Kidney glomerular epithelial cell (primary cell): ENCODE measurements around the gene TNFRSF25.
"Not testable (repeated sequence)": the region's sequence is repeated elsewhere in the genome, so short reads cannot be mapped to it uniquely, and the experiment has no call there.

Experiments
- DNase-seq: peaks from one replicate; lab custom pipeline; 2025; lab: John Stamatoyannopoulos, UW

The TNFRSF25 gene

DNA sequence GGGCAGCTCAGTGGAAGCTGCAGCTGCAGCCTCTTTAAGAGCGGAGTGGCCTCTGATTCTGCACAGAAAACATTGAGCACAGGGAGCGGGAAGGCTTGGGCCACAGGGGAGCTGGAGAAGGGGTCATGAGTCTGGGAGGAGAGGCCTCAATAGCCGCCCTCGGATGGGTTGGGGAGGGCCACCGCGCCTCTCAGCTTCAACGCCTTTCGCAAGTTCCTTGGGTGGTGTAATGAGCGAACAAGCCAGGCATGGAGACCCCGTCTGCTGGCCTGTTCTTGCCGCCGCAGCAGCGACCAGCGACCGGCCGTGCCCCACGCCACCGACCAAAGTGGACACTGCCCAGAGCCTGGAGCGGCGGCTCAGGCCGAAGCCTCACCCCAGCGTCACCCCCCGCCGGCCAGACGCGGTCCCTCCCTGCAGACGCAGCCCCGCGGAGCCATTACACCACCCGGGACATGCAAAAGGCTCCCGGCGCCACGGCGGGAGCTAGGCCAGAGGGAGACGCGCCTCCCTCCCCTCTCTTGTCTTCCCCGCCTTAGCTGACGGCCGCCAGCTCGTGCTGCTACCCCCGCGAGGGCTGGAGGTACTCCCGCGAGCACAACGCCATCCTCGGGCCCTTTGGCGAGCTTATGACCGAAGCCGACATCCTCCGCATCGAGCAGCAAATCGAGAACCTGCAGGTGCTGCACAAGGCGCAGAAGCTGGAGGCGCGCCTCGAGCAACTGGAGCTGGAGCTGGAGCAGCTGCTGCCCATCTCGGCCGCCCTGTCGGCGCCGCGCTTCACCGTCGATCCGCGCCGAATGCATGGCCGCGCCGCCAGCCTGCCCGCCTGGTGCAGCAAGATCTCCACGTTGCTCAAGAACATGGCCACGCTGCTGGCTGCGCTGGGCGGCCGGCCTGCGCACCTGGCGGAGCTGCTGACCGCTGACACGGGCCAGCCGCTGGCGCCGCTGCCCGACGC, 11.8 kb downstream of the TNFRSF25 start:
- not testable (repeated sequence) for DNase-seq

DNA sequence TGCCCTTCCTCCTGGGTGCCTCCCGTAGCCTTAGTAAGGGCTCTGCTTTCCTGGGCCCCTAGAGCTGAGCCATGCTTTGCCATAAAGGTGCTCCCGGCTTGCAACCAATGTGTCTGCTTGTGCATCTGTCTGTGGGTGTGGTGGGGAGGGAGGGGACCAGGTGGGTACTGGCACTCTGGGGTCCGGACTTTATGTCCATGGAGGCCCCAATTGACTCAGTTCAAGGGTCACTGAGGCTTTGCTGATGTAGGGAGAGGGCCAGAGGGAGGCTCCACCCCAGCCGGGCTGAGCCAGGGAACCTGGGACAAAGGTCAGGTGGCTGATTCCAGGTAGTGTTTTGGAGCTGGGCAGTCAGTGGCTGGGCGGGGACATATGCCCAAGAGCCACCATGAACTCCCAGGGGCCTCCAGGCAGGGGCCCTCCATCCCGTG, 15.0 kb downstream of the TNFRSF25 start:
- no peak for DNase-seq

DNA sequence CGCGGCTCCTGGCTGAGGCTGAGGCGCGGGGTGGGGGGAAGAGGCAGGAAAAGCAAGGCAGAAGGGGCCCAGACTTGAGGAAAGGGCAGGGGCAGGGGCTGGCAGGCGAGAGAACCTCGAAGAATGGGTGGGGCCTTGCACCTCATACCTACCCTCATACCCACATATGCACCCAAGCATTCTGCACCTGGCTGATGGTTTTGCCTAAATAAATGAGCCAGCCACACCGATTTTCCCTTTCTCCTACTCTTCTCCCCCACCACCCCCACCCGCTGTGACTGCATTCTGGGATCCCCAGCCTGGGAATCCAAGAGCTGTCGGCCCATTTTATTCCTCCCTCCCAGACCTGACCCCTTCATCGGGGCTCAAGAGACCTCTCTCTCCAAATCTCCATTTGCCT, 15.5 kb downstream of the TNFRSF25 start:
- DNase-seq = not testable (repeated sequence)

DNA sequence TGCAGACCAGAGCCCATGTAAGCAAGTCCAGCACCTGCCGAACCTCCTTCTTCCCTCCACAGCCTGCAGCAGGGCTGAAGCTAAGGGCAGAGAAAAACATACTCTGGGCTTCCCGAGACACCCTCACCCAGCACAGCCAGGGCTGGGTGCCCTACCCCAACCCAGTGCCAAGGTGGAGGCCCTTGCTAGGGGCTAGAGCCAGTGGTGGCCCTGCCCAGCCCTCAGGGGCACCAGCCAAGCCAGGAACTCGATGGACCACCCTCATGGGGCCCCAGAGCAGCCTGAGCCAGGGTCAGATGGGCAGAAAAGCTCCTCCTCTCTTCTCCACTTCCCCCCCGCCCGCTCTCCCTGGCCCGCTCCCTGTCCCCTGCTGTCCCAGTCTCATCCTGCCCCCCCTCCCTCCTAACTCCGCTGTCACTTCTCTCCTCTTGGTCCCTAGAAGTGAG, 15.9 kb downstream of the TNFRSF25 start:
- DNase-seq = no peak

DNA sequence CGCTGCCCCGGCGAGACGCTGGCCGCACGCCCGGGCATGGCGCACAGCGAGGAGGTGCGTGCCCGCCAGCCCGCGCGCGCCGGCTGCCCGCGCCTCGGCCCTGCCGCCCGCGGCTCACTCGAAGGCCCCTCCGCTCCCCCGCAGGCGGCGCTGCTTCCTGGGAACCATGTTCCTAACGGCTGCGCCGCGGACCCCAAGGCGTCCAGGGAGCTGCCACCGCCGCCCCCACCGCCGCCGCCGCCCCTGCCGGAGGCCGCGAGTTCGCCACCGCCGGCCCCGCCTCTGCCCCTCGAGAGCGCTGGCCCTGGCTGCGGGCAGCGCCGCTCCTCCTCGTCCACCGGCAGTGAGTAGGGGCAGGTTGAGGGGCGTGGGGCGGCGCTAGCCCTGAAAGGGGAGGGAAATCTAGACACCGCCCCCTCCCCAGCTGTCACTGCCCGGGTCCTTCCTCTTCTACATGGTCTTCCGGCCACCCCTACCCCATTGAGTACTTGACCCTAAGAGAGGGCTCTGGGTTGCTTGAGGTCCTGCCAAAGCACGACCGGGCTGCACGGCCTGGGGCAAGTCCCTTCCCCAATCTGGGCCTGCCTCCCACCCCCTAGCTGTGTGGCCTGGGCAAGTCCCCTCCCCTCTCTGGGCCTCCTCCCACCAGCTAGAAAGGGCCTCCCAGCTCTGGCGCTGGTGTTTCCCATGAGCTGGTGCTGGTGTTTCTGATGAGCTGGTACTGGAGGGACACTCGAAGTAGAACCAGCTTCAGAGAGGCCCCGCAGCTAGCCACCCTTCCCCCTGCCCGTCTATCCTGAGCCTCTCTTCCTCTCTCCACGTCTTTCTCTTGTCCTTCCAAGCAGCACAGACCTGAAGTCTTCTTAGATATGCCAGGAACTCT, 17.0 kb downstream of the TNFRSF25 start:
- DNase-seq = no peak

DNA sequence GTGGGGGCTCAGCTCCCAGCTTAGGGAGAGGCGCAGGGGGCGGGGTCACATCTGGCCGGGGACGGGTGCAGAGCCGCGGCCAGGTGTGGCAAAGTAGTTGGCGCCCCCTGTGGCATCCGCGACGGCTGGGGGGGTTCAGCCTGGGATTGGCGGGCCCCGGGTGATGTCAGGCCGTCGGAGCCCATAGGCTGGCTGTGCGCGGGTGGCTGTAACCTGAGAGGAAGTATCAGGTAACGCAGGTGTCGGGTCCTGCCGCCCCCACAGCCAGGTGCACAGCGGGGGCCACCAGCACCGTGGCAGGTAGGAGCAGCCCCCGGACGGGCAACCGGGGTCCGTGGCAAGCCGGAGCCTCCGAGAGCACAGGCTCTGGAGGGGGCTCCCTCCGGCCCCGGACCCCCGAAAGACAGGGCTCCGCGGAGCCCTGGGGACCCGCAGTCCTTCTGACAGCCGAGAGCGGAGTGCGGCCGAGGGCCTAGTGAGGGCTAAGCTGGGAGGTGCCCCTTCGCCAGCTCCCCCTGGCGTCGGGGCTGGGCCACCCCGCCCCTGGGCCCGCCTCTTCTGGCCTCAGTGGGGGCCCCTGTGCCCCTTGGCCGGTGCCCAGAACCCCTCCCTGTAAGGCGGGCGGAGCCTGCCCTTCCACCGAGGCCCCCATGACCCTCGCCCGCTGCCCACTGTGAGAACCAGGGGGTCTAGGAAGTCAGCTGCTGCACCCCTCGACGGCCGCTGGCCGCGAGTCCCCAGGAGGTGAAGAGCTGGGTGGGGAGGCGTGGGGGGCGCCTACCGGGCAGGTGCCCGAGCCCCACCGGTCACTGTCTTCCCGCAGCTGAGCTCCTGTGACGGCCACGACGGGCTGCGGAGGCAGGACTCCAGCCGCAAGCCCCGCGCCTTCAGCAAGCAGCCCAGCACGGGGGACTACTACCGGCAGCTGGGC, 17.9 kb downstream of the TNFRSF25 start:
- no peak for DNase-seq

DNA sequence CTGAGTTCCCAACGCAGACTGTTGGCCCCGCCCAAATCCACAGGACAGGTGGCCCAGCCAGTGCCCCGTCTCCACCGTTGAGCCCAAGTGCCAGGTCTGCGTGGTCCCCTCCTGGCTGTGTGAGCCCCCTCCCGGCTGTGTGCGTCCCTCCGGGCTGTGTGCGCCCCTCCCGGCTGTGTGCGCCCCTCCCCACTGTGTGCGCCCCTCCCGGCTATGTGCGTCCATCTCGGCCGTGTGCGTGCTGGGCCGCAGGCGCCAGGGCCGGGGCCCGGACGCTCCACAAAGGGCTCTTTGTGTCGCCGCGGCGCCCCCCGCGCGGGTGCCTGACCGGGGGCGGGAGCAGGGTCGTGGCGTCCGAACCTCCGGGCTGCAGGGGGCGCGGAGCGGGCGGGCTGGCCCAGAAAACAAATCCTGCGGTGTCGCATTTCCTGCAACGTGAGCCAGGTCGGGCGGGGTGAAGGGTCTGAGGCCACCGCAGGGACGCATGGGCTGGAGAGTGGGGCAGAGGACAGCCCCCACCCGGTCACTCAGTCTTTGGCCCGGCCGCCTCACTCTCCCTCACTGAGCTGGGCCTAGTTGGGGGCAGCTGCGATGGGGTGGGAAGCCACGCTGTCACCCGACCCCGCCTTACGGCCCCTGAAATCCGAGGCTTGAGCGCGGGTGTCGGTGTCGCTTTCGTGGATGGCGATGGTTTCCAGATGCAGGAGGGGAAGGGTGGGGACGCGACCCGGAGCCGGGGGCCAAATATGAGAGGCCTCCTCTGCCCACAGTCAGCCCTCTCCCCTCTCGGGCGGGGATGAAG, 18.8 kb downstream of the TNFRSF25 start:
- no peak for DNase-seq

DNA sequence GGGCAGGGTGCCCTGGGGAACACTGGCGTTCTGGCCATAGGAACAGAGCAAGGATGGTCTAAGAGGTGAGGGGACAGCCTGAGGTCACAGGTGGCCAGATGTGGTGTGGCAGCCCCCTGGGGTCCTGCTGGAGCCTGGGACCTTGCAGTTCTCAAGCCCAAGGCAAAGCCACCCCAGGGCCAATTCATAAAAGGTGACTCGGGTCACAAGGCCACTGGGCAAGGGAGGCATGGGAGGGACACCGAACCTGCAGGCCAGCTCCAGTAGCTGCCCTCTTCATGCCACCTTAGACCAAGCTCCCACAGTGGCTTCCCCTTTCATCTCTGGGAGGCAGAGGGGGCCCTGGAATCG, 19.3 kb downstream of the TNFRSF25 start:
- DNase-seq = no peak

DNA sequence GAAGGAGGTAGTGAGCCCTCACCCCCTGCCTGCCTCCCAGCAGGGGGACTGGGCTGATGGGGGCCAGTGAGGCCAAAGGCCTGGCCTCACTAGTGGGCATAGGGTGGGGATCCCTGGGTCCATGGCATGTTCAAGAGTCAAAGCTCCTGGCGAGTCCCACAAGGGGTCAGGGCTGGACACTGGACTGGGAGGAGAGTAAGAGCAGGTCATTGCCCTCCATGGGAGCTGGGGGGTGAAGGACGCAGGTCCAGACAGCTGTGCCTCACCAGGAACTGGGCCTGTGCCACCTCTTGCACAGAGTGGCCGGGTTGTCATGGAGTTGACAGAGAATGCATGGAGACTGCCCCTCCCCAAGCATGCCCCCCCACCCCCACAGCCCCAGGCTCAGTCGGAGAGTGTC, 20.0 kb downstream of the TNFRSF25 start:
- not testable (repeated sequence) for DNase-seq

DNA sequence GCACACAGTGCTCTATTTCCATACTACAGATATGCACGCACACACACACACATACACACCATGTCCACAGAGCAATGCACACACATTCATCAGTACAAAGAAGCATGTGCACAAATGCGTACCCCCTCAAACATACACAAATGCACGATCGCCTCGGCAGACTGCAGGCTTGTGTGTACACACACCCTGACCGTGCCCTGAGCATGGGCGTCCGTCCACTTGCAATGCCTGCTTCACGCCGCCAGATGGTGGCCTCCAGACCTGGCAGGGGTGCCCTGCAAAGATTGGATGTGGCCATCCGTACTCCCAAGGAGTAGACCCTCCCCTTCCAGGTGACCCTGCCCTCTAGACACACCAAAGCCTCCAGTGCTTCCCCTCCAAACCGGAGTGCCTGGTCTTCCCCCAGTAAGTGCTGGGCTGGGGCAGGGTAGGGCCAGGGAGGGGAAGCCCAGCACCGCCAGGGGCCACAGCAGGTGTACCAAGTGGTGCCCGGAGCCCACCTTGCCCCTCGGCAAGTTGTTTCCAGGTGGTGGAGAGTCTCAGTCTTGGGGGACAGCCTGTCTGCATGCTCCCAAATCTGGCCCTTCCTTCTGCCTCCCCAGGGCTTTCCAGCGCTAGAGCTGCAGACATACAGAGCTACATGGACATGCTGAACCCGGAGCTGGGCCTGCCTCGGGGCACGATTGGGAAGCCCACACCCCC, 20.8 kb downstream of the TNFRSF25 start:
- DNase-seq = peak; percentile 26

DNA sequence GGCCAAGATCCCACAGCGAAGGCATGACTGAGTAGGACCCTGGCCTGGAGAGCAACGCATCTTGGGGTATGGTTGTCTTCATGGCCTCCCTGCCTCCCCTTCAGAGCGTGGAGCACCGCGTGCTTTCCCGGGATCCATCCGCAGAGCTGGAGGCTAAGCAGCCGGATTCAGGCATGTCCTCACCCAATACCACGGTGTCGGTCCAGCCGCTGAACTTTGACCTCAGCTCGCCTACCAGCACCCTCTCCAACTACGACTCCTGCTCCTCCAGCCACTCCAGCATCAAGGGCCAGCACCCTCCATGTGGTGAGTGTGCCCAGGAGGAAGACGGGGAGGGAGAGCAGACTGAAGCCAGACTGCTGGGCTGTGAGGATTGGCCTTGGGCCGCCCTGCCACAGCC, 21.6 kb downstream of the TNFRSF25 start:
- no peak for DNase-seq

DNA sequence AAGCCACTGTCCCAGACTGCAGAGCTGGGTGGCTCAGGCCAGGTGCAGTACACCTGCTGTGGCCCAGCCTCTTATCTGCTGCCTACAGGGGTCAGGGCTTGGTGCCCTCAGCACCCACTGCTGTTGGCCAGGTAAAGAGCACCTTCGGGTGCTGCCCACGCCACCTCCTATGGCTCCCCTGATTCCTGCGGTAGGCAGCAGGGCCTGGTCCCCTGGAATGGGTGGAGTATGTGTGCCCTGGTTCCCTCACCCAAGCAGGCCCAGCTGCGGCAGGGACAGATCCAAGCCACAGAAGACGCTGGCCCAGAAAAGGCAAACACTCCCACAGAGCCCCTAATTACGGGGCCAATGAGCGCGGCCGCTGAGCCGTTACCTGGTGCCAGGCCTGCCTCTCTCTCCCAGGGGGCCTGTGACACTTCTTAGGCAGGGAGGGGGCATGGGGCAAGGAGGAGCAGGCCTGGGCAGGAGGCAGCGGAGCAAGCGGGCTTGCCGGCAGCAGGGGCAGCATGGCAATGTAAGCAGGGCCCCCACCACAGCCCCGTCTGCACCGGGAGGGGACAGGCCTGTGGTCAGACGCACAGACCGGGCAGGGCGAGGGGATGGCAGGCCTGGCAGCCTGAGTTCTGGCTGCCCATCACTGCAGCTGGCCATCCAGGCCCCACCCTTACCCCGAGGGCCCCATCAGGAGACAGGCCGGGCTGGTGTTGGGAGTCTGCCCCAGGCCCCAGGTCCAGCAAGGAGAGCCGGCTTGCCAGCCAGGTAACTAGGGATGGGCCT, 22.4 kb downstream of the TNFRSF25 start:
- no peak for DNase-seq

DNA sequence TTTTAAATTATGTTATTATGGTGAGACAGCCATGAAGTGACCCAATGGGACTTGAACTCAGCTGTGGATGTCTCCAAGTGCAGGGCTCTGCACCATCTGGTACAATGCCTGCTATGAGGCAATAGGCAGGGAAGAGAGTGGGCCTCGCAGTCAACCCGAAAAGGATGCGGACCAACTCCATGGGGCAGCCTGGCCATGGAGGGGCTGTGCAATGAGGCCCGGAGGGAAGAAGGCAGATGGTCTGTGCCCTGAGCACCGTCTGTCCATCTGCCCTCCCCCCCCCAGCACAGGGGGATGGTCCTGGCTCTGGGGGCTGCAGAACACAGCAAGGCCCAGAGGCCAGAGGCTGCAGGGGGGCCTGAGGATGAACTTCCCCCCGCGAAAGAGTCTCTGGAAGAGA, 24.4 kb downstream of the TNFRSF25 start:
- no peak for DNase-seq

DNA sequence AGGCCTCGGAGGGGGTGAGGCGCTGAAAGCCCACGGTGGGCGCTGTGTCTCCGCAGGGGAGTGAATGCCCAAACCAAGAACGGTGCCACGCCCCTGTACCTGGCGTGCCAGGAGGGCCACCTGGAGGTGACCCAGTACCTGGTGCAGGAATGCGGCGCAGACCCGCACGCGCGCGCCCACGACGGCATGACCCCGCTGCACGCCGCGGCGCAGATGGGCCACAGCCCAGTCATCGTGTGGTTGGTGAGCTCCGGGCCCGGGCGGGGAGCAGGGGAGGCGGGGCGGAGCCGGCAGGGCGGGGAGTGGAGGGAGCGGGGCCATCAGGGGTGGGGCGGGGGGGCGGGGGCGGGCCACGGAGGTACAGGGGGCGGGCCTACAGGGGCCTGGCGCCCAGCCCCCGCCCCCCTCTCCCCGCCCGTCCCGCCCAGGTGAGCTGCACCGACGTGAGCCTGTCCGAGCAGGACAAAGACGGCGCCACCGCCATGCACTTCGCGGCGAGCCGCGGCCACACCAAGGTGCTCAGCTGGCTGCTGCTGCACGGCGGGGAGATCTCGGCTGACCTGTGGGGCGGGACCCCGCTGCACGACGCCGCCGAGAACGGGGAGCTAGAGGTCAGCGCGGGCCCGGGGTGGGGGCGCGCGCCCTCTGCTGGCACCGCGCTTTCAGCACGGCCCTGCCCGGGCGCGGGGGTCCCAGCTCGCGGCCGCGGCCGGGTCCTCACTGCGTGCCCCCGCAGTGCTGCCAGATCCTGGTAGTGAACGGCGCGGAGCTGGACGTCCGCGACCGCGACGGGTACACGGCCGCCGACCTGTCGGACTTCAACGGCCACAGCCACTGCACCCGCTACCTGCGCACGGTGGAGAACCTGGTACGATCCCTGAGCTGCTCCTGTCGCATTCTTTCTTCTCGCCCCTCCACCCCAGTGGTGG, 25.5 kb downstream of the TNFRSF25 start:
- no peak for DNase-seq

DNA sequence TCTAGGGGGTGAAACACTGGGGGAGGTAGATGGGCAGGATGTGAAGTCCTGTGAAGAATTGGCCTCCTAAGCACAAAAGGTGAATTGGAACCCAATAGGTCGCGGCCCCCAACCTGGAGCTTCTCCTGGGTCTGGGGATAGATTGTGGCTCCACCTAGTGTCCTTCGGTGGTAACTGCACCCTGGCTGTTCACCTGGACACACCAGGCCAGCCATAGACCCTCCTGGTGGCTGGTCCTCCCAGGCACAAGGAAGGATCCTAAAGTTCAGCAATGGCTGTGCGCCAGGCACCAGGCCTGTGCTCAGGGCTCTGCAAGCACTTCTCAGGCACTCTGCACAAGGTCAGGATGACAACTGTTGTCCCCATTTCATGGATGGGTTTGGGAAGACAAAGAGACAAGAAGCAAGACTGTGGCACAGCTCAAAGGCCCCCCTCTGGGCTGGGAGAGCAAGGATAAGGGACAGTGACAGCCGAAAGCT, 27.9 kb downstream of the TNFRSF25 start:
- DNase-seq = peak; percentile 25

DNA sequence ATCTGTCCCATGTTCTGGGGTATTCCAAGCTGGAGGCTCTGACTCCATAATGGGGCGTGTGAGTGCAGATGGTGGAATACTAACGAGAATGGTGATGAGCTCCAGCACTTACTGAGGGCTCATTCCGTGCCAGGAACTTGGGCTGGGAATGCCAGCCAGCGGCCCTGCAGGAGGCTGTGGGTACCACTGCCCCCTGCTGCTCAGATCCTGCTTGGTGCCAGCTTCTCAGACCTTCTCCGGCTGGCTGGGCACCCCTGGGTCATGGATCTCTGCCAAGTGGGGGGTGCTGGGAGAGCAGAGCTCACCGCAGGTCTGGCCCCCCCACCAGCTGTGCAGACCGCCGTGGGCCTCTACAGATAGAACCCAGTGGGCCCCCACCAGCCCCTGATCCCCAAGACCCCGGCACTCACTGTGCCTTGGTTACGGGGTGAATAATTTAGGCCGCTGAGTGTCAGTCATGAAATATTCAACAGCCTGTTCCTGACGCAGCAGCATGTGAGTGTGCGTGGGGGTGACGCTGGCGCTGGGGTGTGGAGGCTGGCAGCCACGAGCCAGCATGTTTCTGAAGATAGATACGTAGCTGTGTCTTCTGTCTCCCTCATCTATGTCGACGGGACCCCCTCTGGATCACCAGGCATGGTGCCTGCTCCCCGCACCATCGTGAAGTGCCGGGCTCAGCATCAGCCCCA, 28.8 kb downstream of the TNFRSF25 start:
- DNase-seq = peak; percentile 64

DNA sequence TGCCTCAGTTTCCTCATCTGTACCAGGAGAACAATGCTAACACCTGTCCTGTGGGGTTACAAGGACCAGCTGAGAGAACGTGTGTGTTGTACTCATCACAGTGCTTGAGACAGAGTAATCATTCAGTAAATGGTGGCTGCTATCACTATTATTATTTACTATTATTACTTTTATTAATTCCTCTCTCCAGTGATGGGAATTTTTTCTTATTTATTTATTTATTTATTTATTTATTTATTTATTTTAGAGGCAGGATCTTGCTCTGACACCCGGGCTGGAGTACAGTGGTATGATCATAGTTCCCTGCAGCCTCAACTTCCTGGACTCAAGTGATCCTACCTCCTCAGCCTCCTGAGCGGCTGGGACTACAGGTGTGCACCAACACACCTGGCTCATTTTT, 29.7 kb downstream of the TNFRSF25 start:
- DNase-seq = not testable (repeated sequence)

DNA sequence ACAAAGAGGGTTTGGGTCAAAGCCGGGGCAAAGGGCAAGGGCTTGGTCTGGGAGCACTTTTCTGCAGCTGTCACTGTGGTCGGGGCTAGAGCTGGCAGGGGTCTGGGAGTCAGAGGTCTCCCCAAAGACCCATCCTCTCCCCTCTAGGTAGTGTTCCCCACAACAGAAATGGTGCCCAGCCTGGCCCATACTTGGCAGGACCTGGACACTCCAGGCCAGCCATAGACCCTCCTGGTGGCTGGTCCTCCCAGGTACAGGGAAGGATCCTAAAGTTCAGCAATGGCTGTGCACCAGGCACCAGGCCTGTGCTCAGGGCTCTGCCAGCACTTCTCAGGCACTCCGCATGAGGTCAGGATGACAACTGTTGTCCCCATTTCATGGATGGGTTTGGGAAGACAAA, 30.4 kb downstream of the TNFRSF25 start:
- DNase-seq = no peak
